ENCODE measurements around the gene ELAVL2.

Gene ELAVL2

DNA sequence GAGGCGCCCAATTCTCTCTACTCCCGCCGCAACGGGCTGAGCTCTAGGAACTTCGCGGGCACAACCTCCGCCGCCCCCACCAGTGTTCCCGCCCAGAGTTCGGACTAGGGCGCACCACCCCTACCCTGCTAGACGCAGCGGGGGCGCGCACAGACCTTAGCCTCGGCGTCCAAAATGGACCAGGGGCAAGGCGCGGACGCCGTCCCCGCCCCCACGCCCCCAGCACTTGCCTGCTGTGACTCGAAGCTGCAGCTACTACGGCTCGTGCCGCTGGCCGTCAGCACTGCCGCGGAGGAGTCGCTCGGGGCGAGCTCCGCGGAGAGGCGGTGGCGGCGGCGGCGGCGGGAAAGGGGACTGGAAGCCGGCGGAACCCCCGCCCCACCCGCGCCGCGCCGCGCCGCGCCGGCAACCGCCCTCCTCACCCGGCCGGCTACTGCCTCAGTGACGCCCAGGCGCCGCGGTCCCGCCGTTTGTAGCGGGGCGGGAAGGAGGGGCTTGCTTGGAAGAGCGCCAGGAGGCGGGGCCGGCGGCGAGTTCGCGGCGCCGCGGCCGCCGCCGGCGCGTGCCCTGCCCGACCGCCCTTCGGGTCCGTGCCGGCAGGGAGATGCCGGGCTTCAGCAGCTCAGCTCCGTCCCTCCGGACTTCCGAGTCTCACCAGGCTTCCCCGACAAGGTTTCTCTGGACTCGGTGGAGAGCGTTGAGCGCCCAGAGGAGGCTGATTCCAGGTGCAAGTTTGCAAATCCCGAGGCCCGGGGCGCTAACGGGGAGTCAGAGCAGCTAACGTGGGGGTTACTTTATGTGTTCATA is 4.5 kb downstream of the ELAVL2 start:
- peak; percentile 50 for DNase-seq

GRCh38 chr9:23820451-23821374 is 5.3 kb downstream of the ELAVL2 start:
- DNase-seq = no peak

- DNase-seq = no peak
Observed at GRCh38 chr9:23819403-23819802, 6.6 kb downstream of the ELAVL2 start.

- DNase-seq = no peak
Observed at GRCh38 chr9:23814243-23814642, 11.8 kb downstream of the ELAVL2 start.

GRCh38 chr9:23812673-23813072 is 13.4 kb downstream of the ELAVL2 start:
- no peak for DNase-seq

- DNase-seq = no peak
Observed at GRCh38 chr9:23811633-23812032, 14.4 kb downstream of the ELAVL2 start.

GRCh38 chr9:23803216-23803615 is 22.8 kb downstream of the ELAVL2 start:
- no peak for DNase-seq

GRCh38 chr9:23801523-23801922 is 24.5 kb downstream of the ELAVL2 start:
- DNase-seq = no peak

DNA sequence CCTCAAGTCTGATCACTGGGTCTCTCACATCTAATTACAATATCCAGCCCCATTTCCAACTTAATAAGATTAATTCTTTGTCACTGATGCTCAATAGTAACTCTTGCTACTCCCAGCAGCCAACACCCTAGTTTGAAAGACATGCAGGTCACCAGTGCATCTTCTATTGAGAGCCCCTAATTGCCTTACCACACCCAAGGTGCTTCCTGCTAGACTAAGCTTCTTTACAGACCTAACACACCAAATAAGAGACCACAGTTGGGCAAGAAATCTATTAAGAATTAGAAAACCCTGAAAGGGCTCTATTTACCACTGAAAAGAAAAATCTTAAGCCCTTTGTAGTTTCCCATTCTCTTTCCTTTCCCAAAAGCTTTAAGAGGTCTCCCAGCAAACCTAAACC is 26.5 kb downstream of the ELAVL2 start:
- no peak for DNase-seq

GRCh38 chr9:23798325-23798724 is 27.7 kb downstream of the ELAVL2 start:
- DNase-seq = no peak

- no peak for DNase-seq
Observed at GRCh38 chr9:23796209-23796608, 29.8 kb downstream of the ELAVL2 start.

DNA sequence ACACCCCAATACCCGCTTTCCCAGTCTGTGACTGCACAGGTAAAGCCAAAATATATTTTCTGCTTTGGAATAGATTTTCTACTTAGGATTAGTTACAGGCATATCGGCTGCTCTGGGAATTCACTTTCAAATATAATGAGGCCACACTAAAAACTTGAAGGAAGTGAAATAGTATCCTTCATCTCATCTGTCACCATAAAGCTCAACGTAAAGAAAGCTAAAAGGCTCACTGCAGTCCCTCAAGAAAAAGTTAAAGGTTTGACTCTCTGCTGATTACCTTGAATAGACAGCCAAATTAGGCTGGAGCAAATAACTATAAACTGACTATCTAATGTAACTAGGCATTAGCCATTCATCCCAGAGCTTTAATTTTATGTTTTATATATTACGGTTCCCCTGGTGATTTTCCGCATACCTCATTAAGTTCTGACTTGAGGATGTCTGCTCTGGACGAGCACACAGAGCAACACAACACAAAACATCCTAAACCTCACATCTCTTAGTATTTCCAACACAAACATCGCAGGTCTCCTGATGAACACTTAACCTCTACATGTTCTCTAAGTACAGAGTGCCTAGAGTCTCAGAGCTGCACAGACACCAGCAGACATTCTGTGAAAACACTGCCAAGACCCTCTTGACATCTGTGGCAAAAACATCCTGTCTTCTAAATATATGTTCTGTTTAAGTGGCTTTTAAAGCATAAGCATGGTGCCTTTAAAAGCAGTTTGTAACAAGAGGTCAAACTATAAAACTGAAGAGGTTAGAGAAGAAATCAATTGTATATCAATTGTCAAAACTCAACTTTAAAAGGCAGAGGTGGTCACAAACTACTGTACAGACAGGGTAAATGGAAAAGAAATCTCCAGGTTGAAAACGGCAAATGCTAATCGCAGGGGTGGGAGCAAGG is 35.4 kb downstream of the ELAVL2 start:
- no peak for DNase-seq

- DNase-seq = no peak
Observed at GRCh38 chr9:23789529-23790254, 36.3 kb downstream of the ELAVL2 start.

- no peak for DNase-seq
Observed at GRCh38 chr9:23784962-23785361, 41.1 kb downstream of the ELAVL2 start.

DNA sequence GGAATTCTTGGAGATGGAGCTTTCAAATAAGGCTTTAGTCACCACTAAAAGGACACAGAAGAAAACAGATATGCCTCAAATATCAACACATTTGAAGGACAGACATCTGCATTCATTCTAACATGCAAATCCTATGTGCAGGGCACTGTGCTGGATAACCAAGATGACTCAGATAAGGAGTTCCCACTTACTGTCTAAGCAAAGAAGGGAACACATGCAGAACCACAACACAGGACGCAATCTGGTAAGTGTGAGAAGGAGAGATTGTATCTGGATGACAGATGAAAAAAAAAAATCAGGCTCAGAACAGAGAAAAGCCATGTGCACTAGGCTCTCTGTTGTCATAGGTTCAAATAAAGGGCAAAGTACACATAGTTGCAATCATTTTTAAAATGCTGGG is 42.5 kb downstream of the ELAVL2 start:
- DNase-seq = peak; percentile 9

- peak; percentile 14 for DNase-seq
Observed at GRCh38 chr9:23779220-23779619, 46.8 kb downstream of the ELAVL2 start.

DNA sequence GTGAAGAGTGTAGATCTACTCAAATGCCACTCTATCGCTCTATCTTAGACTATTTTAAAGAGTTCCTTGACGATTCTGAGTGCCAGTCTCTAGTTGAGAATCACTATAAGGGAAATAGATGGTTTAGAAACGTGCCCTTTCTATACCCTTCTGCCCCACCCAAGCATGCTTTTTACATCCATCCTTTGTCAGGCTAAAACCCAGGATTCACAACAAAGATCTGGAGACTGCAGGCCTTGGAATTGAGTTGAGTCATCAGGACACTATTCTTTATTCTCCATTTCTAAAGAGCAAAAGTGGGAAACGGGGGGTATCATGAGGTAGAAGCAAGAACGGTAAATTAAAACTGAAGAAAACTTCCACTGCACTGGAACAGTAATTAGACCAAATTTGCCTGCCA is 48.7 kb downstream of the ELAVL2 start:
- no peak for DNase-seq

- no peak for DNase-seq
Observed at GRCh38 chr9:23775549-23775948, 50.5 kb downstream of the ELAVL2 start.

DNA sequence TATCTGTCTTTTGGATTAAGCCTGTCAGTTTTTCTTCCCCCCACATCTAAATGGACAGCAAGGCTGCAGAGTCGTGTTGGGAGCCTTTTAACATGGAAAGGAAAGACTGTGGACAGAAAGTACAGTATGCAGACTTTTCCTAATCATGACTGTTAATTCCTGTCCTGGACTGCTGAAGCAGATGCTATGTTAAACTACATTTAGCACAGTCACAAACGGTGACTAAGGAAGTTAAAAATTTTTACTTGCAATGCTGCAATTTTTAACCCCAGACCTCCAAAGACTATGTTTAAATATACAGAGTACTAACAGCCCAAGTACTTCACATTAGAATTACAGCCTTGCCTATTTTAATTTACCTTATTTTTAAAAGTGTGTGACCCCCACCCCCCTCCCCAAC is 51.8 kb downstream of the ELAVL2 start:
- peak; percentile 67 for DNase-seq

DNA sequence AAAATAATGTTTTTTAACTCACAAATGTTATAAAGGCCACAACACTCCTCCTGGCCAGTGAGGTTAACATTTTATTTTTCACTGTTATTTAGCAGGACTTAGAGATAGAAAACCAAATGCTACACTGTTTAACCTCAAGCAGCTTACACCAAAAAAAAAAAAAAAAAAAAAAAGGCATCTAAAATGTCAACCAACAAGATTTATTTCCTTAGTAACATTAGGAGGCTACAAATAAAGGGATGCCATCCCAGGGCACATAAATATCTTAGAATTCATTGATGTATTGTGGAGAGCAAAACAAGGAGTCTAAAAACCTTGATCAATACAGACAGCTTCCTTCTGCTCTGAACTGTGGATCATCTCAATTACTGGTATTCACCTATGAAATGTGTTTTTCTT is 53.7 kb downstream of the ELAVL2 start:
- DNase-seq = no peak

- DNase-seq = peak; percentile 53
Observed at GRCh38 chr9:23771746-23772384, 54.2 kb downstream of the ELAVL2 start.
